Measurements from ENCODE around the gene DNASE1L3.

The DNASE1L3 gene

DNA sequence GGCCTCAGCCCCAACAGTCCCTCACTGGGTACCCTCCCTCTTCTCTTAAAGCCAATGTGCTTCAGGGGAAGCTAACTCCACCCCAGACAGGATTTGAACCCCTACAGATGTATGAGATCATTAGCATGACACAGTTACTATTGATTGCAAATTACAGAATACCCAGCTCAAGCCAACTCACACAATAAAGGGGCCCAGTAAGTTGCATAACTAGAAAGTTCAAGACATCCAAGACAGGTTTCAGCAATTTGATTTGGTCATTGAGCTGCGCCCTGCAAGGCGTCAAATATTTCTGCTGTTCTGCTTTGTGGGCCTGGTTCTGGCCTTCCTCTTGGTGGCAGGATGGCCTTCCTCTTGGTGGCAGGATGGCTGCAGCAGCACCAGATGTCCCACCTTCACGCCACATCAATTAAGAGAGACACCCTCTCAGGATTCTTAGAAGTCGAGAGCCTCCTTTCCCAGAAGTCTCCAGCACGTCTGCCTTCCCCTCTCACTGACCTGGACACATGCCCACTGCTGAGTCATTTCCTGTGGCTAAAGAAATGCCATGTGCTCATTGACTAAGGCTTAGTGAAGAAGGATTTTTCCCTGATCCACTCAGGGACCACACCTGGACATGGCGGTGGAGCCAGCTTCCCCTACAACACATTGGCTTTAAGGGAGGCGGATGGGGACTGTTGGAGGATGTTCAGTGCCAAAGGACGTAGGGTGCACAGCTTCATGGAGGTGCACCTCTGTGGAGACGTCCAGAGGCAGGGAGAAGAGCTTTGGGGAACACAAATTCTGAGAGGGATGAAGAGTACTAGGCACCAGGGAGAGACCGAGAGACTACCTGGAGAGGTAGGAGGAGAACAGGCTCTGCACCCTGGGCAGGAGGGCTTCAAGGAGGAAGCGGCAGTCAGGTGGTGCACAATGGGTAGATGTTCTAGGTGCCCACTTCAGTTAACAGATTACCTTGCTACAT is 49.1 kb downstream of the DNASE1L3 start:
- DNase-seq (ENCODE audit: low read depth) = peak; percentile 98

DNA sequence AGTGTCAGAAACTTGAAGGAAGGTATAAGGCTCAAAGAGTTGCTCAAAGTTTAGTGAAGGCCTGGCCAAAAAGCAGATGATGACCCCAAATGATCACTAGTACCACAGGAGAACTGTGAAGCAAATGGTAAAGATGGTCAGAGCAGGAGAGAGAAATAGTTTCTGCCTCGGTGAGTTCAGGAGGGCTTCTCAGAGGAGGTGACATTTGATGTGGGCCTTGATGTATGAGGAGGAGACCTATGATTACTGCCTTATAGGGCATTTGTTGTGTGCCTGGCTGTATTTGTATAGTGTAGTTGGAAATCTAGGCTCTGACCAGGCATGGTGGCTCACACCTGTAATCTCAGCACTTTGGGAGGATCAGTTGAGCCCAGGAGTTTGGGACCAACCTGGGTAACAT is 50.4 kb downstream of the DNASE1L3 start:
- DNase-seq (ENCODE audit: low read depth) = no peak

DNA sequence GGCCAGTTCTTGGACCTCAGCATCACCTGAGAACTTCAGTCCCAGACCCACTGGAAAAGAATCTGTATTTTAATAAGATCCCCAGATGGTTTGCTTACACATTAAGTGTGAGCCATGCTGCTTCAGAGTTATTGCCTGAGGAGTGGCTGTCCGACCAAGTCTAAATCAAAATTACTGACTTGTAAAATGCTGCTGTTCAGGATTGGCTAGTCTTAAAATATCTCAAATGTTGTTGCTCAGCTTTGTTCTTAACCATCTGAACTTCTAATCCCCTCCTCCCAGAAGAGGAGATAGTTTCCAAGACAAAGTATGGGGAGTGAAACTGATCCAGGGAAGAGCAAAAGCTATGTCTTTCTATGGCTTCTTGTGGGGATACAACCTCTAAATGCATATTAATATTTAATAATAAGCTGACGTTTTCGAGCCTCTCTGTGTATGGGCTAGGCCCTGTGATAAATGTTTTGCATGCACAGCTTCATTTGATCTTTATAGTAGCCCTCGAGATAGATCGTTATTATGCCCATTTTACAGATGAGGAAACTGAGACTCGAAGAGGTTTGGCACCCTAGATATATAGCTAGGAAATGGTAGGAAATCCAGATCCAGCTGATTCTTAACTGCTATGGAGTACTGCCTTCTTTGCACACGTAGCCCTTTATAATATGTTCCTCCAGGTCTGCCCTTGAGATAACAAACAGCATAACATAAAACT is 52.2 kb downstream of the DNASE1L3 start:
- no peak for DNase-seq (ENCODE audit: low read depth)

DNA sequence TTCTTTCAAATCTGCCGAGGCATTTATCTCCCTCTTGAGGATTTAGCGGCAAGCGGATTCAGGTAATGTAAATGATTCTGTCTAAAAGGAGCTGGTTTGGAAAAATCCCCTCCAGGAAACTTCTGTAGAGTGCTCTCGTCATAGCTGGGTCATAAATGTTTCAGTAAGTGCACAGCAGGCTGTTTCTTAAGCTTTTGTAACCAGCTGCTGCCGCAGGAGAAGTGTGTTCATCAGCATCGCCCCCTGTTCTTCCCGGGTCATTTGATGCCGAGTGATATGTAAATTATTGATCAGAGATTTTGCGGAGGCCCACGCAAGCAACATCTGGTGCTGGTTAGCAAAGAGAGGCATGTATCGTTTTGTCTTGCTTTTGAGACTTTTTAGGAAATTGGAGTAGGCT is 53.1 kb downstream of the DNASE1L3 start:
- no peak for DNase-seq (ENCODE audit: low read depth)

DNA sequence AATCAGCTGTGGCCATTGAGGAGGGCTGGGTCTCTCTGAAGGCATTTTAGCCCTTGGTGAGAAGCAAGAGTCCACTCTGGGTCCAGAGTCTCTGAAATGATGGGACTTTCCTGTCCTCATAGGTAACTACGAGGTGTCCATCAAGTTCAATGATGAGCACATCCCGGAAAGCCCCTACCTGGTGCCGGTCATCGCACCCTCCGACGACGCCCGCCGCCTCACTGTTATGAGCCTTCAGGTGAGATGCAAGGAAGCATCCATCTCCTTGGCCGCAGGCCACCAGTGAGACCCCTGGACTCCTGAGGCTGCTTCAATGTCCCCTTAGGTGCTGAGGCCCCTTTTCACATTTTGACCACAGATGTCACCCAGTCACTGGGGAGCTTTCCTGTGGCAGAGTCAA is 54.9 kb downstream of the DNASE1L3 start:
- DNase-seq (ENCODE audit: low read depth) = no peak

DNA sequence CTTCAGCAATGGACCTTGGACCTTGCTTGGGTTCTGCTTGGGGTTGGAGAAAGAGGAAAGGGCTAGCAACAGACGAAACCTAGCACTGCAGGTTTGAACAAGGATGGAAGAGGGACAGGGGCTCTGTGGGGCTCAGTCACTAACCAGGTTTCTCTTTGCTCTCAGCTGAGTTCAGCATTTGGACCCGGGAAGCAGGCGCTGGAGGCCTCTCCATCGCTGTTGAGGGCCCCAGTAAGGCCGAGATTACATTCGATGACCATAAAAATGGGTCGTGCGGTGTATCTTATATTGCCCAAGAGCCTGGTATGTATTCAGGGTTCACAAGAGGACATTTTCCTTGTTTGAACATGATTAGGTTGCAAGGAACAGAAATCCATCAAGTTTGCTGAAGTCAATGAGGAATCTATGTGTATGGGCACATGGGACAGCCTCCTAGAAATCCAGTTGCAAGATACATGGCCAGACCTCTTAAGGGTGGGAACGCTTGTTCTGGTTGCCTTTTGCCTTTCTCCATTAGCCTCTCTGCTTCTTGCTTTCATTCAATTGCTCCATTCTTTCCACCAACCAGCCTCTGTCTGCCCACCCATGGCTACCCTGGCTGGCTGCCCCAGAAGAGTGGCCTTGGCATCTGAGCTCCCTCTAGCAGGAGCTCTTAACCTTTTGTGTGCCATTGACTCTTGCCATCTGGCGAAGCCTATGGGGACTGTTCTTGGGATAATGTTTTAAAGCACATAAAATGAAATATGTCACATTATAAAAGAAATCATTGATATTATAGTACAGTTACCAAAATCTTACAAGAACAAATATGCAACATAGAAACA is 55.9 kb downstream of the DNASE1L3 start:
- DNase-seq (ENCODE audit: low read depth) = no peak

DNA sequence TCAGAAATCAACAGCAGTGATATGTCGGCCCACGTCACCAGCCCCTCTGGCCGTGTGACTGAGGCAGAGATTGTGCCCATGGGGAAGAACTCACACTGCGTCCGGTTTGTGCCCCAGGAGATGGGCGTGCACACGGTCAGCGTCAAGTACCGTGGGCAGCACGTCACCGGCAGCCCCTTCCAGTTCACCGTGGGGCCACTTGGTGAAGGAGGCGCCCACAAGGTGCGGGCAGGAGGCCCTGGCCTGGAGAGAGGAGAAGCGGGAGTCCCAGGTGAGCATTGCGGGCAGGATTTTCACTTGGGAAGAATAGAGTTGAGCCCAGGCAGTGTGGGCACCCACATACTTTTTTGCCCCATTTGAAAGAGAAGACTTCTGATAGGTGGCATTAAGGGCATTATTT is 57.4 kb downstream of the DNASE1L3 start:
- DNase-seq (ENCODE audit: low read depth) = no peak

DNA sequence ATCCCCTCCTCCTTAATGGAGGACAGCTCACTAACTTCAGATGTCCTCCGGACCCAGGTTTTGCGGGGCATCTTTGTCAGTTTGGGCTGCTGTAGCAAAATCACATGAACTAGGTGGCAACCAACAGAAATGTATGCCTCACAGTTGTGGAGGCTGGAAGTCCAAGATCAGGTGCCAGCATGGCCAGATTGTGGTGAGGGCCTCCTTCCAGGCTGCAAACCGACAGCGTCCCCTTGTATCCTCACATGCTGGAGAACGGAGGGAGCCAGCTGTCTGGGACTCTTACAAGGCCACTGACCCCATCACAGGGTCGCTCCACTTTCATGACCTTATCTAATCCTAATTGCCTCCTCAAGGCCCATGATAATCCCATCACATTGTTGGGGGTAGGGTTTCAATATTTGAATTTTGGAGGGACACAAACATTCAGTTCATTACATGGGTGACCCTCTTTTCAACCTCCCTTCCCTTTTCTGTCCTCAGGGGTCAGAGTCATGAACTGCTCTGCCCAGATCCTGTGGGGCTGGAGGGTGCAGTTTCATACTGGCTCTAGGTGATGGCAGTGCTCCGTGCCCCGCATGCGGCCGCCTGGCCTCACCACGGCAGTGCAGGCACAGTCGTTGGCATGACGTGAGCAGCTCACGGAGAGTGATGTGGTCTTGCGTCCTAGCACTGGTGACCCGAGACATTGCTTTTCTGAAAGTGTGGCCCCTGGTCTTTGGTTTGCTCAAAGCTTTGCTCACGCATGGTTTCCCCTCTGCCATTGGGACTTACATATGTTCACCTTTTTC is 58.4 kb downstream of the DNASE1L3 start:
- DNase-seq (ENCODE audit: low read depth) = no peak

DNA sequence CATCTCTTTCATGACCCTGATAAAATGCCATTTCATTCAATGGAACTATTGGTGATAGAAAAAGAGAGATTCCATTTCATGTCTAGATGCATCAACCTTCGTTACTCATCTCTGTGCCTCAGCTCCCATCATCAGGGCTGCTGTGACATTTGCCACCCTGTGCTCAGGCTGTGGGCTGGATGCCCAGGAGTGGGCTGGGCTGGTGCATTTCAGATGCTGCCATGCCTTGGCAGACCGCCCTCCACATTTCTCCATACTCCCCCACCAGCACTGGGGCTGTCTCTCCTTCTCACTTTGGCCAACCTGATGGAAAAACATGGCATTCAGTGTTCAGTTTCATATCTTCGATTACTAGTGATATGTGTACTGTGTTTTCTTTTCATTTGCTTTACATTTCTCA is 59.1 kb downstream of the DNASE1L3 start:
- no peak for DNase-seq (ENCODE audit: low read depth)

DNA sequence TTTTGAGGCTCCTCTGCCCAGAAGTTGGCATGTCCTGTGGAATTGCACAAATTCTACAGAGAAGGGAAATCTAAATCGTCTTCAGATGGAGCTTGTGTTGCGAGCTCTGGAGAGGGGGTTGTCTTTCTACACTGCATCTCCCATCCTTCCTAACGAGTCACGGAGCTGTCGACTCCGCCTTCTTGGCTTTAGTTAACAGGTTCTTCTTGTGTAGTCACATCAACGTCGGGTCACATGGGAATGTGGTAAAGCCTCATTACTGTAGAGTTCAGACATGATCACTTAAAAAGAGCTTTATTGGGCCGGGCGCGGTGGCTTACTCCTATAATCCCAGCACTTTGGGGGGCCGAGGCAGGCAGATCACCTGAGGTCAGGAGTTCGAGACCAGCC is 60.0 kb downstream of the DNASE1L3 start:
- DNase-seq (ENCODE audit: low read depth) = no peak

DNA sequence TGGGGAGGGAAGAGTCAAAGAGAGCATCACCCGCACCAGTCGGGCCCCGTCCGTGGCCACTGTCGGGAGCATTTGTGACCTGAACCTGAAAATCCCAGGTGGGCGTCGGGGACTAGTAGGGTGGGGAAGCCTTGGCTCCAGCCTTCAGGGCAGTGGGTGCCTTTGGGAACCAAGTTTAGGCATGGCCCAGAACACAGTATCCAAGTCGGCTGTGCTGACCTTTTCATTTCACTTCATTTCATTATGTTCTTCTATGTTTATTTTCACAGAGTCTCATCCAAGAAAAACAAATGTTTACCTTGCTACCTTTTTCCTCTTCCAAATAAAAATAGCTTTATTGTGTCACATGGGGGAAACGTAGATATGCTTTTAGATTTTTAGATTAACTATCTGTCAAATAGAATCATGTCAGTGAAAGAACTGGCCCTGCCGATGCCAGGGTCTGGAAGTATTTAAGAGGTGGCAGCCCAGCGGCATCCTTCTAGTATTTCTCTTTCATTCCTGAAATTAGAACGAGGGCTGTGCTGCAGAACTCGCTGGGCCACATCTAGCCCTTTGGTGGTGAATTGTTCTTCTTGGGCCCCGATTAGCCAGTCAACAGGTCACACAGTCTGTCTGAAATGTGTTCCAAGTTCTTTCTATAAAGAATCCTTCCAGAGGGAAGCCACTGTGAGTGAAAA is 60.5 kb downstream of the DNASE1L3 start:
- DNase-seq (ENCODE audit: low read depth) = no peak

DNA sequence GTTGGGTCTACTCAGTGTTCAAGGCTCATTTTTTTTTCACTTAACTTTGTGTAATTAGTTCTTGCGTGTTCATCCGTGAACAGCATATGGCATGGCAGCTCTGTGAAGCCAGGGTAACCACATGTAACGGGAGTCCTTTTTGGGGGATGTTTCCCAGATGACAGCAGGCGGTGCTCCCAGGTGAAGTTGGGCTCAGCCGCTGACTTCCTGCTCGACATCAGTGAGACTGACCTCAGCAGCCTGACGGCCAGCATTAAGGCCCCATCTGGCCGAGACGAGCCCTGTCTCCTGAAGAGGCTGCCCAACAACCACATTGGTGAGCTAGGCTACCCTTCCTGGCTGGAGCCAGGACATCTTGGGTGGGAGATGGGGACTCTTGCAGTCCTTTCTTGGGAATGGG is 62.7 kb downstream of the DNASE1L3 start:
- no peak for DNase-seq (ENCODE audit: low read depth)

DNA sequence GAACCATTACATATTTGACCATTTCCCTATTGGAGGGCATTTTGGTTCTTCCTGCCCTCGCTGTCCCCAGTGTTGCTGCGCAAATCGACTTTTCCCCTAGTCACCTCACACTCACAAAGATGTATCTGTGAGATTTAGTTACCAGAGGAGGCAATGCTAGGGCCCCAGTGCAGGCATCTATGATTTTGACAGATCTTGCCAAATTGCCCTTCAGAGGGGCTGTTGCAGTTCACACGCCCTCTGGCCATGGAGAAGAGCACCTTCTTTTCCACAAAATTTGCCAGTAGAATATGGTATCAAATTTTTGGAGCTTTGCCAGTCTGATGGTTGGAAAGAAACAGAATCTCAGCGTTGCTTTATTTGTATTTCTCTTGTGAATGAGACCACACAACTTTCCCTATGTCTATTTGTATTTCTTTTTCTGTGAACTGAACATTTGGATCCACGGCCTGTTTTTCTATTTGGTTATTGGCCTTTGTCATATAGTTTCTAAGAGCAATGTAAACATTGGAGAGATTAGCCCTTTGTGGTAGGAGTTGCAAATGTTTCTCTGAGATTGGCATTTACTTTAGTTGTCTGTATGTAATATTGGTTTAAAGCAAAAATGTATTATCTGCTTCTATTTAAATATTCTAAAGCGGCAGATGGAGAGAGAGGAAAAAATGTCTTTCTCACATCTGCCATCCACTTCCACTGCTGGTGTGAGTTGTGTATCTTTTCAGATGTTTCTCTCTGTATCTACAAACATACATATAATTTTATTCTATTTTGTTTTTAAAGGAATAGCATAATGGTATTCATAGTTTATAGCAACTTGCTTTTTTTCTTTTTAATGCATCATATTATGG is 66.1 kb downstream of the DNASE1L3 start:
- DNase-seq (ENCODE audit: low read depth) = no peak

DNA sequence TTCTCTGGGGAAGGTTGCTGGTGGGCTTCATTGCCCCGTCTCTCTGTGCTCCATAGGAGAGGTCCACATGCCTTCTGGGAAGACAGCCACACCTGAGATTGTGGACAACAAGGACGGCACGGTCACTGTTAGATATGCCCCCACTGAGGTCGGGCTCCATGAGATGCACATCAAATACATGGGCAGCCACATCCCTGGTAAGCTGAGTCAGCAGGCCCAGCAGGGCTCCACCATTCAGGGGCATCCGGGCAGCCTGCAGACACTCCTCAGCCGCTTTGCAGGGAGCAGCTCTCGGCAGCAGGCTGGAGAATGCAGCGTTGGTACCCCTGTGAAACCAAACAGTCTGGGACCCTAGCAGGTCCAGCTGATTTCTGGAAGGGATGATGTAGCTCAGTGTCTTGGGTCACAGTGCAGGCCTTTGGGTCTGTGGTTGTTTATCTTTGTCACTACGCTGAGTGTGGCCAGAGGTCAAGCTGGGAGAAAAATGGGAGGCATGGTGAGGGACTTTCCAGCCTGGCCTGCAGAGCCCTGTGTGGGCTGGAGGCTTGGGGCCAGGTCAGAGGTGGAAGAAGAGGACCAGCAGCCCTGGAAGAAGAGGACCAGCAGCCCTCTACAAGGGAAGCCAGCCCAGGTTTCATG is 67.2 kb downstream of the DNASE1L3 start:
- no peak for DNase-seq (ENCODE audit: low read depth)
